T-cell (primary cell): ENCODE measurements around the gene STXBP6. TPM values are rescaled to one million over a fixed set of nuclear protein-coding genes. Genes with fewer than 3 reads are reported as not detected.

Source experiments
- ATAC-seq, 4 experiments: fragments of 200-7000 bp in 3 of 4; fragments of 150-1000 bp in 1 of 4; cut with Tn5 transposase; replicated peaks in 1 of 4; 1 replicate in 3 of 4; 2 replicates in 1 of 4; pipeline ENCODE4 v1.10.0; 2021; ENCODE audit warnings: moderate library complexity in 3 of 4, mild to moderate bottlenecking in 2 of 4, moderate number of reproducible peaks in 1 of 4
- CTCF ChIA-PET, 2 donors: fragments of 300-600 bp; sonication (Branson Sonifier 250); formaldehyde crosslinking; loops; one replicate each; lab custom pipeline; 2022; ENCODE audit warnings: antibody characterized with exemption in 2 of 2; lab: Charles Lee
- POLR2A ChIA-PET, 2 donors: fragments of 300-600 bp; sonication (Branson Sonifier 250); formaldehyde crosslinking; loops; one replicate each; lab custom pipeline; 2022; ENCODE audit warnings: antibody characterized with exemption in 2 of 2; lab: Charles Lee
- DNase-seq, 35 experiments: peaks; one replicate each; pipeline versions ENCODE4 v3.0.0 to v3.0.0-alpha.2; 2013 to 2023
- H3K27ac ChIP-seq: one replicate; pipeline ENCODE4 v1.5.1; 2013; ENCODE audit warnings: low read length
- H3K27me3 ChIP-seq, 2 experiments: replicated peaks in 1 of 2; 1 replicate in 1 of 2; 2 replicates in 1 of 2; pipeline versions ENCODE4 v1.6.1 to v1.7.0; 2013; ENCODE audit warnings: low read length in 1 of 2, mixed read lengths in 1 of 2; ENCODE audit not compliant: control insufficient read depth in 2 of 2, insufficient read depth in 2 of 2; ENCODE audit errors: extremely low read depth in 1 of 2
- H3K36me3 ChIP-seq, 2 donors: 1 replicate in 1 of 2; 2 replicates in 1 of 2; pipeline versions ENCODE4 v1.6.1 to v1.7.0; 2013; ENCODE audit warnings: low read length in 1 of 2; ENCODE audit not compliant: control insufficient read depth in 2 of 2, insufficient read depth in 1 of 2; ENCODE audit errors: extremely low read depth in 1 of 2
- H3K4me1 ChIP-seq, 2 experiments: 1 replicate in 1 of 2; 2 replicates in 1 of 2; pipeline versions ENCODE4 v1.6.1 to v1.7.0; 2013; ENCODE audit warnings: low read length in 2 of 2, mixed read lengths in 1 of 2; ENCODE audit not compliant: insufficient read depth in 2 of 2, control insufficient read depth in 1 of 2; ENCODE audit errors: extremely low read depth in 1 of 2
- H3K4me3 ChIP-seq, 2 donors: 1 replicate in 1 of 2; 2 replicates in 1 of 2; pipeline versions ENCODE4 v1.5.1 to v1.7.0; 2013; ENCODE audit warnings: mild to moderate bottlenecking in 2 of 2, low read length in 1 of 2, moderate library complexity in 1 of 2; ENCODE audit not compliant: control insufficient read depth in 1 of 2; ENCODE audit errors: extremely low read depth in 1 of 2
- H3K9me3 ChIP-seq: 2 replicates; pipeline ENCODE4 v1.7.0; 2013
- H3K27ac Mint-ChIP-seq, 2 donors: one replicate each; pipeline ENCODE4 v1.8.0; 2020 to 2021; ENCODE audit warnings: mild to moderate bottlenecking in 2 of 2, mixed read lengths in 2 of 2
- H3K27me3 Mint-ChIP-seq, 2 donors: one replicate each; pipeline ENCODE4 v1.8.0; 2021 to 2022; ENCODE audit warnings: mixed read lengths in 2 of 2
- H3K36me3 Mint-ChIP-seq: one replicate; pipeline ENCODE4 v1.8.0; 2021; ENCODE audit warnings: mixed read lengths
- H3K4me1 Mint-ChIP-seq, 3 donors: one replicate each; pipeline ENCODE4 v1.8.0; 2020 to 2022; ENCODE audit warnings: mixed read lengths in 3 of 3, mild to moderate bottlenecking in 1 of 3
- H3K4me3 Mint-ChIP-seq, 3 donors: one replicate each; pipeline ENCODE4 v1.8.0; 2020 to 2022; ENCODE audit warnings: mild to moderate bottlenecking in 3 of 3, mixed read lengths in 3 of 3, moderate library complexity in 3 of 3
- H3K9me3 Mint-ChIP-seq, 3 donors: one replicate each; pipeline ENCODE4 v1.8.0; 2020 to 2022; ENCODE audit warnings: mixed read lengths in 3 of 3
- WGBS: methylation state at CpG from one replicate; pipeline ENCODE4 v1.1.5; 2013; ENCODE audit warnings: missing lambda C conversion rate; ENCODE audit not compliant: insufficient coverage; 5-methylcytosine and 5-hydroxymethylcytosine counted together
- total RNA-seq, 35 experiments: library from RNA in 6 of 35; stranded (reverse) in 6 of 35; fragments of 120-200 nt in 1 of 35; gene quantifications; one replicate each; pipeline versions ENCODE4 v1.2.1 to v1.2.4 and lab custom pipeline; 2013 to 2026

Gene STXBP6
- total RNA-seq, 5 donors from 2014 or later (not counting 1 experiment from before 2014, with no cell fraction given), result 0.25 TPM; not detected in 4

DNA sequence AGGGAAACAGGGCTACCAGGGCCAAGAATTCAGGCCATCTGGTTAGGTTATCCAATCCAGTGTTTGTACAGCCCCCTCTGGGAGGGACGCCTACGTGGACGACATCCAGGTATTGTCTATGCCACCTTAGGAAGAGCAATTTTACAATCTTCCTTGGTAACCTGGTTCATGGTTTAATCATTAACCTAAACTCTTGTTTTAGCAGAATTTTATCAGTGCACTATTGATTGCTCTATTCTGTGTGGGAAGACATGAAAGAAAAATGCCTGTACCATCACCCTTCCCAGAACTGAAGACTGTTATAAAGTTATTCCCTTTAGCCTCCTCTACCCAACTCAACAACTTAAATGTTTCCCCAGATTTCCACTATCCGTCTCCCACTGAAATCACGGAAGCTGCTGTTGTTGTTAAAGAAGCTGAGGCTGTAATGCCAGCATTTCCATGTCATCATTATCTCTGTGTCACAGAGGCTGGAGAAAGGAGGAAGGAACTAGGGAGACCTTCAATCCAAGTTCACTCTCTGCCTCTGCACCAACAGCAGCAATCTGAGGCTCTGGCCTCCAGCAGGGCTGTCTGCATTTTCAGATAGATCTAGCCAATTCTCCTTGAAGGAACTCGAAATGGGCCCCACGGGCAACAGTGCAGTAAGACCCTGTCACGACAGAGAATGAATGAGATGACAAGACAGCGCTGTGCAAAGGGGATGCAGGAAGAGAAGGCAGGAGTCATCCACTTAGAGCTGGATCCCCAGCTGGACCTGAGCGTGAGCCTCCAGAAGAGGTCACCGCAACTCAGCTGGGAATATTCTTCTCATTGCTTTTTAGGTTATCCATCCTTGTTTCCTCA lies 232.5 kb downstream of the STXBP6 start:
- WGBS, result 49% methylated on average over 5 of the region's 11 CpGs
- H3K27me3 Mint-ChIP-seq, result peaks cover 21 to 51% of the 10 kb centered on the region in 2 donors
- POLR2A ChIA-PET, result no interaction called here

GRCh38 chr14:24816929-24817211 lies 233.1 kb downstream of the STXBP6 start:
- Mint-ChIP-seq H3K4me3 (no peak overlapping the region), H3K36me3 (no peaks in the 10 kb centered on the region), H3K9me3 (no peaks in the 10 kb centered on the region), H3K4me1 (no peaks in the 10 kb centered on the region), H3K27ac (no peak overlapping the region), H3K27me3 (peaks cover 18 to 47% of the 10 kb centered on the region in 2 donors)
- ChIA-PET CTCF (no interaction called here), POLR2A (no interaction called here)
- Histone ChIP-seq H3K27me3 (peaks cover 0 to 15% of the 10 kb centered on the region in 2 experiments), H3K36me3 (no peaks in the 10 kb centered on the region), H3K4me1 (no peaks in the 10 kb centered on the region), H3K4me3 (no peak overlapping the region), H3K9me3 (no peaks in the 10 kb centered on the region), H3K27ac (no peak overlapping the region)
- DNase-seq, result no peak
- WGBS, result 94% methylated on average over 2 of the region's 3 CpGs
- ATAC-seq, result no peak

More for the DNA sequence above, 232.5 kb downstream of the STXBP6 start:
- no peak for ATAC-seq
- no peaks in the 10 kb centered on the region for H3K9me3 Mint-ChIP-seq
- Histone ChIP-seq H3K27me3 (peaks cover 0 to 15% of the 10 kb centered on the region in 2 experiments), H3K4me1 (no peaks in the 10 kb centered on the region), H3K4me3 (no peak overlapping the region), H3K36me3 (no peaks in the 10 kb centered on the region), H3K9me3 (no peaks in the 10 kb centered on the region), H3K27ac (no peak overlapping the region)
- H3K4me1 Mint-ChIP-seq, result no peaks in the 10 kb centered on the region
- H3K4me3 Mint-ChIP-seq, result no peak overlapping the region
- H3K36me3 Mint-ChIP-seq, result no peaks in the 10 kb centered on the region
- no peak for DNase-seq
- CTCF ChIA-PET, result no interaction called here
- no peak overlapping the region for H3K27ac Mint-ChIP-seq

DNA sequence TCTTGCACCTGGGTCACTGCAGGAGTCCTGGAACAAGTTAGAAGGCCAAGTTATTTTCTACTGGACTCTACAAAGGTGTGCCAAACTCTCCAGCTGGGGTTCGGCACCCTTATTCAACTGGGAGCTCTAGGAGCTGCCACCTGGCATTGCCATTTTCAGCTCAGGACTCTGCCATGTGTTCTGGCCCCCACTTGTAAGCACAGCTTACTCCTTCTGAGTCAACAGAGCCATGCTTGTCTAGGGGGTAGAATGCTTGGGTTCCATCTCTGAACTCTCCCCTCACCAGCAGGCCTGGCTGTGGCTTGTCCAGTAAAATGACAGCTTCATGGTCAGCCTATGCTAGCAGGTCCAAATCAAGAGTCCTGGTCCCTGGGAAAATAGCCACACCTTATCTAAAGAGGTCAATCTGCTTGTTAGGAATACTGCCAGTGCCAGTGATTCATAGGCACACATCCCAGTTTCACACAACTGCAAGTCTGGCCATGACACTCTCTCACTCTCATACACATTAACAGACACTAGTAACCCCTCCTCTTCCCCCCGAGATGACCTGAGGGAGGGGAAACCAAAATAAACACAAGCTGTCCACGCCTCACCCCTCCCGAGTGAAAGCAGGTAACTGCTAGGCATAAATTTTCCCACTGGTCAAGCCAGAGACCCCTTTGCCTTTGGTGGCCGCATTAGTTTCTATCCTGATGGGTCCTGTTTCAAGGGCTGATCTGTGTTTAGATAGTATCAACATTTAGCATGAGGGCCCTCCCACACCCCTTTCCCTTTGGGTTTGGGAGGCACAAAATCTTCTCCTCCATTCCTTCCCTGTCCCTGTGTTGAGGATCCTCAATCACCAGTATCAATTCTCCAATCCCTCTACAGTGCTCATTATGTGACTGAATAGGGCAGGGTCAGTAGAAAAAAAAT lies 233.7 kb downstream of the STXBP6 start:
- H3K27ac Mint-ChIP-seq, result no peak overlapping the region
- H3K4me3 Mint-ChIP-seq, result no peak overlapping the region
- H3K27ac ChIP-seq, result no peak overlapping the region
- CTCF ChIA-PET, result interaction anchor here in 1 of 2 donors (1.5 kb wide), 1 partner anchor 10 kb away, joined by 3 read pairs; no protein-coding TSS in a partner anchor
- no peaks in the 10 kb centered on the region for H3K36me3 Mint-ChIP-seq
- peaks cover 0 to 15% of the 10 kb centered on the region in 2 experiments for H3K27me3 ChIP-seq
- no peaks in the 10 kb centered on the region for H3K9me3 Mint-ChIP-seq
- peaks cover 15 to 41% of the 10 kb centered on the region in 2 donors for H3K27me3 Mint-ChIP-seq
- 84% methylated on average over 2 of the region's 5 CpGs for WGBS
- POLR2A ChIA-PET, result no interaction called here
- no peak for ATAC-seq
- no peaks in the 10 kb centered on the region for H3K36me3 ChIP-seq
- H3K4me1 ChIP-seq, result no peaks in the 10 kb centered on the region
- no peak for DNase-seq
- no peaks in the 10 kb centered on the region for H3K9me3 ChIP-seq
- no peak overlapping the region for H3K4me3 ChIP-seq
- no peaks in the 10 kb centered on the region for H3K4me1 Mint-ChIP-seq

- Mint-ChIP-seq H3K4me1 (no peaks in the 10 kb centered on the region), H3K27me3 (peaks cover 15 to 37% of the 10 kb centered on the region in 2 donors), H3K4me3 (no peak overlapping the region), H3K27ac (no peak overlapping the region), H3K9me3 (no peaks in the 10 kb centered on the region), H3K36me3 (no peaks in the 10 kb centered on the region)
- Histone ChIP-seq H3K4me3 (no peak overlapping the region), H3K36me3 (no peaks in the 10 kb centered on the region), H3K27me3 (peaks cover 0 to 15% of the 10 kb centered on the region in 2 experiments), H3K9me3 (no peaks in the 10 kb centered on the region), H3K4me1 (no peaks in the 10 kb centered on the region), H3K27ac (no peak overlapping the region)
- POLR2A ChIA-PET, result no interaction called here
- WGBS, result 80% methylated on average over 1 of the region's 9 CpGs
- CTCF ChIA-PET, result interaction anchor here in 1 of 2 donors (1.5 kb wide), 1 partner anchor 9 kb away, joined by 3 read pairs; no protein-coding TSS in a partner anchor
- DNase-seq, result no peak
- no peak for ATAC-seq
These were observed 234.4 kb downstream of the STXBP6 start for GRCh38 chr14:24815543-24815942.

GRCh38 chr14:24814944-24815343 lies 235.0 kb downstream of the STXBP6 start:
- no peak for DNase-seq
- H3K27me3 ChIP-seq, result peaks cover 0 to 15% of the 10 kb centered on the region in 2 experiments
- Mint-ChIP-seq H3K4me1 (no peaks in the 10 kb centered on the region), H3K27ac (no peak overlapping the region), H3K4me3 (no peak overlapping the region), H3K36me3 (no peaks in the 10 kb centered on the region), H3K27me3 (peaks cover 15 to 36% of the 10 kb centered on the region in 2 donors), H3K9me3 (no peaks in the 10 kb centered on the region)
- no peaks in the 10 kb centered on the region for H3K36me3 ChIP-seq
- WGBS, result no CpG with 5 or more reads among the region's 2 CpGs
- no peak overlapping the region for H3K27ac ChIP-seq
- H3K4me3 ChIP-seq, result no peak overlapping the region
- H3K4me1 ChIP-seq, result no peaks in the 10 kb centered on the region
- ChIA-PET CTCF (interaction anchor here in 1 of 2 donors (1.5 kb wide), 1 partner anchor 8 kb away, joined by 3 read pairs; no protein-coding TSS in a partner anchor), POLR2A (no interaction called here)
- no peak for ATAC-seq
- no peaks in the 10 kb centered on the region for H3K9me3 ChIP-seq

GRCh38 chr14:24814346-24814745 lies 235.6 kb downstream of the STXBP6 start:
- H3K4me1 ChIP-seq, result no peaks in the 10 kb centered on the region
- no peaks in the 10 kb centered on the region for H3K4me1 Mint-ChIP-seq
- peaks cover 15 to 36% of the 10 kb centered on the region in 2 donors for H3K27me3 Mint-ChIP-seq
- no peaks in the 10 kb centered on the region for H3K9me3 ChIP-seq
- DNase-seq, result no peak
- H3K4me3 ChIP-seq, result no peak overlapping the region
- no peak overlapping the region for H3K4me3 Mint-ChIP-seq
- no peak overlapping the region for H3K27ac Mint-ChIP-seq
- no peak for ATAC-seq
- no peaks in the 10 kb centered on the region for H3K9me3 Mint-ChIP-seq
- ChIA-PET CTCF (interaction anchor here in 1 of 2 donors (1.5 kb wide), 1 partner anchor 8 kb away, joined by 3 read pairs; no protein-coding TSS in a partner anchor), POLR2A (no interaction called here)
- H3K27me3 ChIP-seq, result peaks cover 0 to 15% of the 10 kb centered on the region in 2 experiments
- 60% methylated on average over 2 of the region's 2 CpGs for WGBS
- no peaks in the 10 kb centered on the region for H3K36me3 ChIP-seq
- no peaks in the 10 kb centered on the region for H3K36me3 Mint-ChIP-seq
- H3K27ac ChIP-seq, result no peak overlapping the region
